SK-N-SH treated with all-trans-retinoic acid at 6 μM for 48 hours (cell line): ENCODE data around the gene DNAH8.

Experiments used
- ATAC-seq: fragments of 200-7000 bp; cut with Tn5 transposase; 3 replicates; pipeline ENCODE4 v1.9.1; 2020; ENCODE audit warnings: mild to moderate bottlenecking, moderate library complexity
- ARNTL ChIP-seq: fragments of 450-650 bp; formaldehyde crosslinking; IDR thresholded peaks from 2 replicates; pipeline ENCODE4 v1.5.0; 2020; ENCODE audit warnings: low read depth, mild to moderate bottlenecking, moderate library complexity, borderline replicate concordance
- BACH2 ChIP-seq: fragments of 250-450 bp; sonication (Bioruptor Pico); IDR thresholded peaks from 2 replicates; pipeline ENCODE4 v1.9.0; 2021; ENCODE audit warnings: mild to moderate bottlenecking, borderline replicate concordance
- CREB5 ChIP-seq: fragments of 250-450 bp; sonication (Bioruptor Pico); IDR thresholded peaks from 2 replicates; pipeline ENCODE4 v1.5.1; 2020; ENCODE audit warnings: low read depth, mild to moderate bottlenecking, moderate library complexity
- CSDC2 ChIP-seq: fragments of 250-450 bp; sonication (Bioruptor Pico); IDR thresholded peaks from 2 replicates; pipeline ENCODE4 v1.5.0; 2020; ENCODE audit warnings: mild to moderate bottlenecking, moderate library complexity
- CSRNP3 ChIP-seq: fragments of 250-450 bp; sonication (Bioruptor Pico); IDR thresholded peaks from 2 replicates; pipeline ENCODE4 v1.5.1; 2021; ENCODE audit warnings: mild to moderate bottlenecking, moderate library complexity
- ESRRG ChIP-seq: fragments of 250-450 bp; sonication (Bioruptor Pico); IDR thresholded peaks from 2 replicates; pipeline ENCODE4 v1.6.1; 2021; ENCODE audit warnings: mild to moderate bottlenecking
- GLIS3 ChIP-seq: fragments of 250-450 bp; sonication (Bioruptor Pico); IDR thresholded peaks from 2 replicates; pipeline ENCODE4 v1.5.0; 2020; ENCODE audit warnings: mild to moderate bottlenecking, moderate library complexity
- ISL1 ChIP-seq: fragments of 250-450 bp; sonication (Bioruptor Pico); IDR thresholded peaks from 2 replicates; pipeline ENCODE4 v2.1.2; 2022; ENCODE audit warnings: mild to moderate bottlenecking, moderate library complexity
- OSR1 ChIP-seq: fragments of 250-450 bp; sonication (Bioruptor Pico); IDR thresholded peaks from 2 replicates; pipeline ENCODE4 v1.8.0; 2022; ENCODE audit warnings: moderate library complexity, mild to moderate bottlenecking, inconsistent platforms
- PATZ1 ChIP-seq: fragments of 250-450 bp; sonication (Bioruptor Pico); IDR thresholded peaks from 2 replicates; pipeline ENCODE4 v1.8.0; 2020; ENCODE audit warnings: mild to moderate bottlenecking, moderate library complexity, borderline replicate concordance
- POU6F1 ChIP-seq: fragments of 250-450 bp; sonication (Bioruptor Pico); IDR thresholded peaks from 2 replicates; pipeline ENCODE4 v1.8.0; 2021; ENCODE audit warnings: low read depth, mild to moderate bottlenecking, moderate library complexity, borderline replicate concordance
- PPARA ChIP-seq: fragments of 250-450 bp; sonication (Bioruptor Pico); IDR thresholded peaks from 2 replicates; pipeline ENCODE4 v1.5.0; 2020; ENCODE audit warnings: mild to moderate bottlenecking, borderline replicate concordance
- RARB ChIP-seq: fragments of 250-450 bp; sonication (Bioruptor Pico); IDR thresholded peaks from 2 replicates; pipeline ENCODE4 v1.8.0; 2021; ENCODE audit warnings: mild to moderate bottlenecking, moderate library complexity
- SNAI2 ChIP-seq: fragments of 250-450 bp; sonication (Bioruptor Pico); IDR thresholded peaks from 2 replicates; pipeline ENCODE4 v1.5.0; 2020; ENCODE audit warnings: mild to moderate bottlenecking, moderate library complexity
- TOX ChIP-seq: fragments of 250-450 bp; sonication (Bioruptor Pico); IDR thresholded peaks from 2 replicates; pipeline ENCODE4 v1.8.0; 2021; ENCODE audit warnings: mild to moderate bottlenecking, moderate library complexity, borderline replicate concordance
- TSHZ2 ChIP-seq: fragments of 250-450 bp; sonication (Bioruptor Pico); IDR thresholded peaks from 2 replicates; pipeline ENCODE4 v1.5.0; 2020; ENCODE audit warnings: mild to moderate bottlenecking, moderate library complexity
- ZC3H10 ChIP-seq: fragments of 250-450 bp; sonication (Bioruptor Pico); IDR thresholded peaks from 2 replicates; pipeline ENCODE4 v1.5.1; 2021; ENCODE audit warnings: mild to moderate bottlenecking, moderate library complexity
- ZFP3 ChIP-seq: fragments of 250-450 bp; sonication (Bioruptor Pico); IDR thresholded peaks from 2 replicates; pipeline ENCODE4 v1.5.0; 2020; ENCODE audit warnings: mild to moderate bottlenecking, moderate library complexity
- ZNF565 ChIP-seq: fragments of 450-650 bp; formaldehyde crosslinking; conservative IDR thresholded peaks from 2 replicates; pipeline ENCODE4 v1.5.0; 2020; ENCODE audit warnings: low read depth, mild to moderate bottlenecking, moderate library complexity
- ZNF70 ChIP-seq: fragments of 450-650 bp; formaldehyde crosslinking; IDR thresholded peaks from 2 replicates; pipeline ENCODE4 v1.5.0; 2020; ENCODE audit warnings: mild to moderate bottlenecking, moderate library complexity
- ZNF8 ChIP-seq: fragments of 450-650 bp; formaldehyde crosslinking; IDR thresholded peaks from 2 replicates; pipeline ENCODE4 v1.5.0; 2020; ENCODE audit warnings: mild to moderate bottlenecking, moderate library complexity

Gene DNAH8

GRCh38 chr6:38716825-38717224 lies 1.7 kb downstream of the DNAH8 start:
- ATAC-seq = no peak
- TF ChIP-seq ESRRG (CRISPR knock-in tag) = no peak
- no peak for TF ChIP-seq ZNF565
- TF ChIP-seq CSRNP3 (CRISPR knock-in tag) = no peak
- TF ChIP-seq CREB5 (CRISPR knock-in tag) = no peak
- no peak for TF ChIP-seq ISL1 (CRISPR knock-in tag)

GRCh38 chr6:38719358-38719757 lies 4.2 kb downstream of the DNAH8 start:
- TF ChIP-seq TOX (no peak), POU6F1 (CRISPR knock-in tag) (no peak), ZFP3 (CRISPR knock-in tag) (no peak), OSR1 (CRISPR knock-in tag) (no peak), ZNF70 (CRISPR knock-in tag) (no peak), CSRNP3 (CRISPR knock-in tag) (no peak)
- no peak for ATAC-seq

- TF ChIP-seq ARNTL (CRISPR knock-in tag) (no peak), PPARA (CRISPR knock-in tag) (no peak), POU6F1 (CRISPR knock-in tag) (no peak), ZNF8 (CRISPR knock-in tag) (no peak), BACH2 (CRISPR knock-in tag) (no peak), CSDC2 (no peak), ZC3H10 (CRISPR knock-in tag) (no peak), ESRRG (CRISPR knock-in tag) (no peak), OSR1 (CRISPR knock-in tag) (no peak), RARB (CRISPR knock-in tag) (no peak), PATZ1 (CRISPR knock-in tag) (no peak), GLIS3 (CRISPR knock-in tag) (no peak), ZNF565 (no peak), TSHZ2 (CRISPR knock-in tag) (no peak), CREB5 (CRISPR knock-in tag) (no peak), SNAI2 (CRISPR knock-in tag) (no peak), ZNF70 (CRISPR knock-in tag) (no peak)
- no peak for ATAC-seq
Observed at GRCh38 chr6:38720295-38720694, 5.2 kb downstream of the DNAH8 start.
